GM18498 (cell line): ENCODE data around the gene TCF7L1.
"Not testable (repeated sequence)": the region's sequence is repeated elsewhere in the genome, so short reads cannot be mapped to it uniquely, and the experiment has no call there.

Source experiments
- ATAC-seq: cut with Tn5 transposase; IDR thresholded peaks from one replicate; pipeline ENCODE4 v1.9.1; 2021; ENCODE audit warnings: mild to moderate bottlenecking, moderate library complexity; ENCODE audit not compliant: unreplicated experiment

The TCF7L1 gene

GRCh38 chr2:85181844-85182456 is 48.8 kb downstream of the TCF7L1 start:
- no peak for ATAC-seq

GRCh38 chr2:85183076-85183475 is 49.9 kb downstream of the TCF7L1 start:
- no peak for ATAC-seq

DNA sequence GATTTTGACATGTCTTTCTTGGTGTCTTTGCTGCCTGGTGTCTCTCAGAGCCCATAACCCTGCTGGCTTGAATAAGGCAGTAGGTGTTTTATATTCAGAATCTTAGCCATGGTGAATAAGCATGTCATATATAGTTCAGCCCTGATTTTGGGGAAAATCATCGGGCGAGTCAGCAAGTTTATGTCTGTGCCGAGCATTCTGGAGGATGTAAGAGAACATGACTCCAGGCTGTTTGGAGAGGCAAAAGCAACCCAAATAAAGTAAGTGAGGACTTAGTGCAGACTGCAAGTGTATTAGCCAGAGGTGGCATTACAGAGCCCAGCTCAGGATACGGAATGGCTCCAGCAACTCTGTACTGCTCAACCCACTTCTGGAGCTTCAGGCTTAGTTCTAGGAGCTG is 50.3 kb downstream of the TCF7L1 start:
- ATAC-seq: no peak

- no peak for ATAC-seq
Measured at GRCh38 chr2:85184231-85184630, 51.0 kb downstream of the TCF7L1 start.

- no peak for ATAC-seq
Measured at GRCh38 chr2:85184990-85185389, 51.8 kb downstream of the TCF7L1 start.

- ATAC-seq: no peak
Measured at GRCh38 chr2:85185431-85185940, 52.3 kb downstream of the TCF7L1 start.

GRCh38 chr2:85187069-85187468 is 53.9 kb downstream of the TCF7L1 start:
- ATAC-seq: no peak

- ATAC-seq: no peak
Measured at GRCh38 chr2:85188852-85189251, 55.7 kb downstream of the TCF7L1 start.

GRCh38 chr2:85189606-85190270 is 56.5 kb downstream of the TCF7L1 start:
- no peak for ATAC-seq

DNA sequence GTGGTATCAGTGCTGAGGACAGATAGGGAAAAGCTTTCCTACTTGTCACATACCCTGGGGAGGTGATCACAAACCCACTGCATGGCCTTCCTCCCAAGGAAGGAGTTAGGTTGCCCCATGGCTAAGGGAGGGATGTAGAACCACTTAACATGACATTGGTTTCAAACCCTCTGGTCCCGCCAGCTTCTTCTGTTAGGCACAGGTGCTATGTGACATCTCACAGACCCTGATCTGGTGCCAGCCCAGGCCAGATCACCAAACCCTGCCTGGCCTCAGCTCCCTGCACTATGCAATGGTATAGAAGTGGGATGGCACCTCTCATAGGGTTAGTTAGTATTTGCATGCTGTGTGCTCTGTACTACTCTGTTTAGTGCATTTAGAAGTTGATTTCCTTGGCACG is 58.0 kb downstream of the TCF7L1 start:
- no peak for ATAC-seq

DNA sequence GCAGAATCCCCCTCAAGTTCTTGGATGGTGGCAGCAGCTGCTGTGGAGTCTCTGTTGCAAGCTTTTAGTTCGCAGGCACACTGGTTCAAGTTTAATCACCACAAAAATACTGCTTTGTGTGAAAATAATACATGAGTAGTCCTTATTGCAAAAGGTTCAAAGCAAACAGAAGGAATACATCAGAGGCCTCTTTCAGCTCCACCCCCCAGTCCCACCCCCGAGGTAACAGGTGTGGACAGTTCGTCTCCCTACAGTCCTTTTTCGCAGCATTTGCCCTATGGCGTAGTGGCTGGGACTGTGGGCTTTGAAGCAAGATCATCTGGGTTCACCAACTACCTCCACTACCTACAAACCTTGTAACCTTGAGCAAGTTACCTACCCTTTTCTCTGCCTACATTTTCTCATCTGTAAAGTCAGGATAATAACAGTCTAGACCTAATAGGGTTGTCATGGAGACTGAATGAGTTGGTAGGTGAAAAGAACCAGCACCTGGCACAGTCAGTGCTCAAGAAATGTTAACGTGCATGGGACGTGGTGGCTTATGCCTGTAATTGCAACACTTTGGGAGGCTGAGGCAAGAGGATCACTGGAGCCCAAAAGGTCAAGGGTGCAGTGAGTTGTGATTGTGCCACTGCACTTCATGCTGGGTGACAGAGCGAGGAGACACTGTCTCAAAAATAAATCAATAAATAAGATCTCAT is 61.7 kb downstream of the TCF7L1 start:
- no peak for ATAC-seq

- no peak for ATAC-seq
Measured at GRCh38 chr2:85195956-85196355, 62.8 kb downstream of the TCF7L1 start.

DNA sequence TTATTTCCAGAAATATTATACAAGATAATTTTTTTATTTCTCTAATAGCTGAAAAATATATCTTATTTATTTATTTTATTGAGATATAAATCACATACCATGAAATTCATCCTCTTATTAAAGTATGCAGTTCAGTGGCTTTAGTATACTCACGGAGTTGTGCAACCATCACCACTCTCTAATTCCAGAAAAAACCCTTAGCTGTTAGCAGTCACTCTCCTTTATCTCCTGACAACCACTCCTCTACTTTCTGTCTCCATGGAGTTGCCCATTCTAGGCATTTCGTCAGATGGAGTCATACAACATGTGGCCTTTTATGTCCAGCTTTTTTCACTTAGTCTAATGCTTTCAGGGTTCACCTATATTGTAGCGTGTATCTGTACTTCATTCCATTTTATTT is 66.5 kb downstream of the TCF7L1 start:
- no peak for ATAC-seq

- ATAC-seq: no peak
Measured at GRCh38 chr2:85209887-85210286, 76.7 kb downstream of the TCF7L1 start.

DNA sequence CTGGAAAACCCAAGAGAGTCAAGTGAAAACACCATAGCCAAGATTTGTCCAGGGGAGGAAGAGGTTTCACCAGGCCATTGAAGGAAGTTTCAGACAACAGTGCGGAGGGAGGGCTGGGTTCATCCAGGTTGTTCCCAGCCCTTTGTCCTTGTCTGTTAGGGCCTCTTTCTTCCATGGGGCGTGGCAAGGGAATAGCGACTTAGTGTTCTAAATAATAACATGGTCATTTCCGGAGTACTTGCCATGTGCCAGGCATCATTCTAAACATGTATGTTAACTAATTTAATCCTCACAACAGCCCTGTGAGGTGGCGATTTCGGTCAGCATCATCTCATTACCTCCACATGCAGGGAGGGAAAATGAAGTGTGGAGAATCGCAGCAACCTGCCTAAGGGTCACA is 77.3 kb downstream of the TCF7L1 start:
- ATAC-seq: no peak

DNA sequence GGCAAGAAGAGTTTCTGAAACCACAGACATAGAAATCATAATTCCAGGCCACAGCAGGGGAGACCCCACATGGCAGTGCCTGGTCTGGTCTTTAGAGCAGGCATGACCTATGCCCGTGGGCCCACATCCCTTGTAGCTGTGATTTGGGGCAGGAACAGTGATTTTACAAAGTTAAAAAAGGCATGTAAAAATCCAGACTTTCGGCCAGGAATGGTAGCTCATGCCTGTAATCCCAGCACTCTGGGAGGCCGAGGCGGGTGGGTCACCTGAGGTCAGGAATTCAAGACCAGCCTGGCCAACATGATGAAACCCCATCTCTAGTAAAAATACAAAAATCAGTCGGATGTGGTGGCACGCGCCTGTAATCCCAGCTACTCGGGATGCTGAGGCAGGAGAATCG is 78.4 kb downstream of the TCF7L1 start:
- not testable (repeated sequence) for ATAC-seq

GRCh38 chr2:85212841-85213240 is 79.6 kb downstream of the TCF7L1 start:
- no peak for ATAC-seq

DNA sequence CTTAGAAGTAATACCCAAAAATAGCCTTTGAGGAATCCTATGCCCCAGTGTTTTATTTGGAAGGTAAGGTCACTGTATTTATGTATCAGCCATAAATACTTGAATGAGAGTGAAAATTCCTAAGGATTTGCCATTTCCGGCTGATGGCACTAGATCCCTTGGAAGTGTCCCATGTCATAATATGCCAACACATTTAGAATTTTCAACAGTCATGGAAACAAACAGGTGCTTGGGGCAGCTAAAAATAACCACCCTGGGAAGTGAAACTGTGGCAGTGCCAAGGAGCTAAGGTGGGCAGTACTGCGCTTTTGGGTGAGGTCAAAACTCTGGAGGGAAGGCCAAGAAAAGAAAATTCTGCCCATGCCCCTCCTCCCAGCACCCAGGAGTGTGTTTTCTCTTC is 80.2 kb downstream of the TCF7L1 start:
- no peak for ATAC-seq

GRCh38 chr2:85213901-85214512 is 80.8 kb downstream of the TCF7L1 start:
- ATAC-seq: no peak

GRCh38 chr2:85215081-85215447 is 81.9 kb downstream of the TCF7L1 start:
- no peak for ATAC-seq
